HUES48 (cell line): Measurements from ENCODE around the gene TTC33.
"Not testable (repeated sequence)": the region's sequence is repeated elsewhere in the genome, so short reads cannot be mapped to it uniquely, and the experiment has no call there.

Experiments used
- H3K27ac ChIP-seq: one replicate; pipeline ENCODE4 v1.7.0; 2013; ENCODE audit warnings: low read depth, low read length, inconsistent platforms
- H3K27me3 ChIP-seq: 2 replicates; pipeline ENCODE4 v1.6.1; 2013; ENCODE audit warnings: mild to moderate bottlenecking, low read length; ENCODE audit not compliant: control insufficient read depth, insufficient read depth
- H3K36me3 ChIP-seq: 2 replicates; pipeline ENCODE4 v1.6.1; 2013; ENCODE audit warnings: low read length; ENCODE audit not compliant: control insufficient read depth, insufficient read depth
- H3K4me1 ChIP-seq: 2 replicates; pipeline ENCODE4 v1.6.1; 2013; ENCODE audit warnings: mild to moderate bottlenecking, low read length; ENCODE audit not compliant: control insufficient read depth, insufficient read depth
- H3K4me3 ChIP-seq: 2 replicates; pipeline ENCODE4 v1.5.1; 2013; ENCODE audit warnings: mild to moderate bottlenecking, low read depth, low read length
- H3K9ac ChIP-seq: 2 replicates; pipeline ENCODE4 v1.6.1; 2013; ENCODE audit warnings: mild to moderate bottlenecking, low read depth, low read length, moderate library complexity
- H3K9me3 ChIP-seq: 2 replicates; pipeline ENCODE4 v1.6.1; 2013; ENCODE audit warnings: low read length; ENCODE audit not compliant: control insufficient read depth, insufficient read depth

Gene TTC33

DNA sequence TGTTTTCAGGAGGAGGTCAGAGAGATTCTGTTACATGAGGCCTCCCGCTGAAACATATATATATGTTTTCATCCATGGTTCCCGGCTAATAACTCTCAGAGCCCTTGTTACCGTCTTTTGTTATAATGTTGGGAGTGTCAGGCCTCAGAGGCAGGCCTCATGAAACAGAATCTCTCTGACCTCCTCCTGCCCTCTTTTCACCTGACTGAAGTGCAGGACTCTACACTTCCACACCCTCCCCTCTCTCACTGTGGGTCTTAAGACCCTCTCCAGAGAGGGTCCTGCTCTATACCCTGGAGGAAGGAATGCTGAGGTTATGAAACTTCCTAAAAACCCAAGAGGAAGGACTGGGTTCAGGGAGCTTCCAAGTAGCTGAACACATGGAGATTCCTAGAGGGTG lies 104.6 kb downstream of the TTC33 start:
- Histone ChIP-seq H3K9me3 (no peaks in the 10 kb centered on the region), H3K4me3 (no peak overlapping the region), H3K36me3 (no peaks in the 10 kb centered on the region), H3K27me3 (no peaks in the 10 kb centered on the region), H3K4me1 (no peaks in the 10 kb centered on the region), H3K9ac (no peak overlapping the region), H3K27ac (no peak overlapping the region)

DNA sequence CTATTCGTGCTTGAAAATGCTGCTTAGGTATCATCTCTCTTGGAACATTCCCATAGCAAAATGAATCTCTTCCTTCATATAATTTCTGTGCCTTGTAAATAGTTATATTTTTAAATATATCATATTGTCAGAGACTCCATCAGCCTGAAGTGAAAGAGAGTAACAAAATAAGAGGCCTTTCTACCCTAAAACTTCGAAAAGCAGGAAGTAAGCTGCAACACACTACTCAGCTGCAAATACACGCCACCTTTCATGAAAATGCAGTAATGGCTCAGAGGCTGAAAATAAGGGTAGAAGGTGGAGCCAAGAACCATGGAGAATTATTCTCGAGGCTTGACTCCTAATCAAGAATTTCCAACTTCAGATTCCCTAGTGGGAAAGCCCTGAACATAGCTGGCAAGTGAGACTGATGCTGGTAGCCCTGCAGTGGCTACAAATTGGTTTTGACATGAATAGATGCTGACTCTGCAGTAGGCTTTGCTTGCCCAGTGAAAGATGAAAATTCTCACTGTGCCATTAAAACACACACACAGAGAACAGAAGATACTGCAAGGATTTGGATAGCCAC lies 106.2 kb downstream of the TTC33 start:
- Histone ChIP-seq H3K4me1 (no peaks in the 10 kb centered on the region), H3K36me3 (no peaks in the 10 kb centered on the region), H3K9me3 (no peaks in the 10 kb centered on the region), H3K4me3 (no peak overlapping the region), H3K27me3 (no peaks in the 10 kb centered on the region), H3K9ac (no peak overlapping the region), H3K27ac (no peak overlapping the region)

DNA sequence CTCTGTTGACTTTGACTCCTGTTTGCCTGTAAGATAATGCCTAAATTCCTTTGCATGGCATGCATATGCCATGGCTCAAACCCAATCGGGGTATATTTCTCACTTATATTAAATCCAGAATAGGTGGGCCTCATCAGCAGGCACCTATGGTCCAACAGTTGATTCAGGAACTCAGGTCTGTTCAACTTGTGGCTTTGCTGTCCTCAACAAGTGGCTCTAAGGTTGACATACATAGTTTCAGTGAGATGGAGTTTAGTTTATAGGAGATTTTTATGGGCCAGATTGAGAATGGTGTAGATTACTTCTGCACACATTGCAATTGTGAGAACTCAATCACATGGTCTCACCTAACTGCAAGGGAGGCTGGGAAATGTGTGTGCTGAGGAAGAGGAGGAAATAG lies 107.6 kb downstream of the TTC33 start:
- H3K36me3 ChIP-seq = no peaks in the 10 kb centered on the region
- no peak overlapping the region for H3K9ac ChIP-seq
- no peaks in the 10 kb centered on the region for H3K27me3 ChIP-seq
- H3K4me3 ChIP-seq = no peak overlapping the region
- no peaks in the 10 kb centered on the region for H3K4me1 ChIP-seq
- no peak overlapping the region for H3K27ac ChIP-seq
- H3K9me3 ChIP-seq = no peaks in the 10 kb centered on the region

DNA sequence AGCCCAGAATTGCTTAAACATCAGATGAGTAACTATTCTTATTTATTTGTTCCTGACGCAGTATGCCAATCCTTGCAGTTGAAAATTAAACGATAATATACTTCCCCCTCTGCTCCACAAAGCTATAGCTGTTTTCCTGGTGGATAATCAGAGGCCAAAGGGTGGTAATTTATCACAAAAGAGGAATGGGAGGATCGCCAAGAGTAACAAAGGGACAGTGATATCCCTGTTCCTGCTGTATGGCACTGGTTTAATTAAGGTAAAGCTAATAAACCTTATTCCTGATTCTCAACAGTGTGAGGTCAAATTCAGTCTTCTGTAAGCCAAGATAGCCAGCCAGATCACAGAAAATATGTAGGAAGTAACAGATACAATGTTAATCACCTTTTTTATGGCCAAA lies 109.5 kb downstream of the TTC33 start:
- Histone ChIP-seq H3K27me3 (no peaks in the 10 kb centered on the region), H3K27ac (no peak overlapping the region), H3K36me3 (no peaks in the 10 kb centered on the region), H3K4me3 (no peak overlapping the region), H3K9ac (no peak overlapping the region), H3K4me1 (no peaks in the 10 kb centered on the region), H3K9me3 (no peaks in the 10 kb centered on the region)

DNA sequence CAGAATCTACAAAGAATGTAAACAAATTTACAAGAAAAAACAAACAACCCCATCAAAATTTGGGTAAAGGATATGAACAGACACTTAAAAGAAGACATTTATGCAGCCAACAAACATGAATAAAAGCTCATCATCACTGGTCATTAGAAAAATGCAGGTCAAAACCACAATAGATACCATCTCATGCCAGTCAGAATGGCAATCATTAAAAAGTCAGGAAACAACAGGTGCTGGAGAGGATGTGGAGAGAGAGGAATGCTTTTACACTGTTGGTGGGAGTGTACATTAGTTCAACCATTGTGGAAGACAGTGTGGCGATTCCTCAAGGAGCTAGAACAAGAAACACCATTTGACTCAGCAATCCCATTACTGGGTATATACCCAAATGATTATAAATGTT lies 116.2 kb downstream of the TTC33 start:
- not testable (repeated sequence) for H3K9ac ChIP-seq, H3K9me3 ChIP-seq, H3K27me3 ChIP-seq, H3K36me3 ChIP-seq, H3K27ac ChIP-seq, H3K4me3 ChIP-seq, H3K4me1 ChIP-seq

DNA sequence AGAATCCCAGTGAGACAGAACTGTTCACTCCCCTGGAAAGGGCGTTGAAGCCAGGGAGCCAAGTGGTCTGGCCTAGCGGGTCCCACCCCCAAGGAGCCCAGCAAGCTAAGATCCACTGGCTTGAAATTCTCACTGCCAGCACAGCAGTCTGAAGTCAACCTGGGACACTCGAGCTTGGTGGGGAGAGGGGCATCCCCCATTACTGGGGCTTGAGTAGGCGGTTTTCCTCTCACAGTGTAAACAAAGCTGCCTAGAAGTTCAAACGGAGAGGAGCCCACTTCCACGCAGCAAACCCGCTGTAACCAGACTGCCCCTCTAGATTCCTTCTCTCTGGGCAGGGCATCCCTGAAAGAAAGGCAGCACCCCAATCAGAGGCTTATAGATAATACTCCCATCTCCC lies 121.2 kb downstream of the TTC33 start:
- Histone ChIP-seq H3K9ac (no peak overlapping the region), H3K36me3 (no peaks in the 10 kb centered on the region), H3K4me1 (no peaks in the 10 kb centered on the region), H3K9me3 (no peaks in the 10 kb centered on the region), H3K27ac (no peak overlapping the region), H3K4me3 (no peak overlapping the region), H3K27me3 (no peaks in the 10 kb centered on the region)

DNA sequence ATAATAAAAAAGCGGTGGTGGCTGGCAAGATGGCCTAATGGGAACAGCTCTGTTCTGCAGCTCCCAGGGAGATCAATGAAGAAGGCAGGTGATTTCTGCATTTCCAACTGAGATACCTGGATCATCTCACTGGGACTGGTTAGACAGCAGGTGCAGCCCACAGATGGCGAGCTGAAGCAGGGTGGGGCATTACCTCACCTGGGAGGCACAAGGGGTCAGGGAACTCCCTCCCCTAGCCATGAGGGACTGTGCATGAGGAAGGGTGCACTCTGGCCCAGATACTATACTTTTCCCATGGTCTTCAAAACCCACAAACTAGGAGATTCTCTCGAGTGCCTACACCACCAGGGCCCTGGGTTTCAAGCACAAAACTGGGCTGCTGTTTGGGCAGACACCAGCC lies 121.6 kb downstream of the TTC33 start:
- Histone ChIP-seq H3K4me3 (no peak overlapping the region), H3K4me1 (no peaks in the 10 kb centered on the region), H3K27me3 (no peaks in the 10 kb centered on the region), H3K9ac (no peak overlapping the region), H3K36me3 (no peaks in the 10 kb centered on the region), H3K27ac (no peak overlapping the region), H3K9me3 (no peaks in the 10 kb centered on the region)

DNA sequence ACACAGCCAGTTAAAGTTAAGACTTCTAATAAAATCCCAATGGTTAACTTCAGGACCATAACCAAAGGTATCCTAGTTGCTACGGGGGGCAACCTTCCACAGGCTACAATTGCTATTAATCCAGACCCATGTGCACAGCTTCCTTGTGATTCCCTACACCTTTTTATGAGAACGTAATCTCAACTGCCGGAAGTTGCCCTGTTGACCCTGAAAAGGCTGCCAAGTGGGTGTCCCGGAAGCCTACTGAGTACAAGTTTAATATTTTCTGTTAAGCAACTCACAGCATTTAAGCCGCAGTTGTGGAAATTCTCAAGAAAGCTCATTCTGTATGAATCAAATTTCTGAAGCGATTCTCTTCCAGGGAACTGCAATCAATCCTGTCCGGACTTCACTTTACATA lies 124.5 kb downstream of the TTC33 start:
- H3K36me3 ChIP-seq = no peaks in the 10 kb centered on the region
- no peaks in the 10 kb centered on the region for H3K9me3 ChIP-seq
- H3K9ac ChIP-seq = no peak overlapping the region
- no peak overlapping the region for H3K27ac ChIP-seq
- no peaks in the 10 kb centered on the region for H3K4me1 ChIP-seq
- H3K4me3 ChIP-seq = no peak overlapping the region
- no peaks in the 10 kb centered on the region for H3K27me3 ChIP-seq

DNA sequence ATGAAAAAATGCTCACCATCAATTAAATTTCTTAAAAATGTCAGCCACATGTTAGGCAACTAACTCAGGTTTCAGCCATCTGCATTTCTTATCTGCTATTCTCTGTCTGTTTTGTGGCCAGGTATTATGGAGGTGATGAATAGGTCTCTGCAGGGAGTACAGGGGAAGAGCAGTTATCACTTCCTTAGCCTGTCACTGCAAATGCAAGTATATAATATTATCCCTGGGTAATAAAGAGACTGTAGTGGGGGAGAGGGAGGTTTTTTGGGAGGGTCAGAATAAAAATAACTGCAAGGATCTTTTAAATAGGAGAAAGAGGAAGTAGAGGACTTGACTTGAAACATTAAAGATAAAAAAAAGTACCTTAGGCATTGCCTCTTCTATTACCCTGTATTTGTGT lies 125.6 kb downstream of the TTC33 start:
- H3K9me3 ChIP-seq = no peaks in the 10 kb centered on the region
- H3K36me3 ChIP-seq = no peaks in the 10 kb centered on the region
- no peak overlapping the region for H3K27ac ChIP-seq
- no peak overlapping the region for H3K9ac ChIP-seq
- no peak overlapping the region for H3K4me3 ChIP-seq
- H3K4me1 ChIP-seq = no peaks in the 10 kb centered on the region
- H3K27me3 ChIP-seq = no peaks in the 10 kb centered on the region

DNA sequence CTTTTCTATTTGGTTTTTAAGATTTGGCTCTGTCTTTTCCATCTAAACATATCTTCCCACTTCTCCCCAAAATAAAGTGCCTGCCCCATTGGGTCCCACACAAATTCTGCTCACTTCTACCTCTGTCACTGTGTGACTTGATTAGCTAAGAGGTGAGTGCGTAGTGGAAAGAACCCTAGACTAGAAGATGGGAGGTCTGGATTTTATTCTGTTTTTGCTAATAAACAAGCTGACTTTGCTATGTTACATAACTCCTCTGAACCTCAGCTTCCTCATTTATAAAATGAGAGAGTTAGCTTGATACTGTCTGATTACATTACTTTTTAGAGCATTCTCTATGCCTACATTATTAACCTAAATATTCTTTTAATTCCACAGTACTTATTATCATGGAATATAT lies 127.4 kb downstream of the TTC33 start:
- Histone ChIP-seq H3K9me3 (no peaks in the 10 kb centered on the region), H3K36me3 (no peaks in the 10 kb centered on the region), H3K27ac (no peak overlapping the region), H3K9ac (no peak overlapping the region), H3K4me1 (no peaks in the 10 kb centered on the region), H3K4me3 (no peak overlapping the region), H3K27me3 (no peaks in the 10 kb centered on the region)

DNA sequence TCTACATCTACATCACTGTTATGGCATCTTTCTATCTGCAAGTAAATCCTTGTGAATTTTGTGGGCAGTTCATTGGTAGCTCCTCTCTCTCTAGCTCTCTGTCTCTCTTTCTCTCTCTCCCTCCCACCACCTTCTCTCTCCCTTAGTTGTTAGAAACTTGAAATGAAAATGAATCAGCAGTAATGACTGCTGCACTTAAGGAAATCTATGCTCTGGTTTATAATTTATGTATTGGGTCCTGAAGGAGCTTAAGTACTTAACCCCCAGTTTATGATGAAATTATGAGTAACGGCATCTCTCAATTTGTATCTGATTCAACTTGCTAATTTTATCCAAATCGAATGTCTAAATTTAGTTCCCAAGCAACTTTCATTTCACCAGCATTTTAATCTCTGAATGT lies 128.1 kb downstream of the TTC33 start:
- no peak overlapping the region for H3K9ac ChIP-seq
- H3K36me3 ChIP-seq = no peaks in the 10 kb centered on the region
- H3K27me3 ChIP-seq = no peaks in the 10 kb centered on the region
- no peak overlapping the region for H3K27ac ChIP-seq
- no peaks in the 10 kb centered on the region for H3K9me3 ChIP-seq
- H3K4me1 ChIP-seq = no peaks in the 10 kb centered on the region
- H3K4me3 ChIP-seq = no peak overlapping the region

DNA sequence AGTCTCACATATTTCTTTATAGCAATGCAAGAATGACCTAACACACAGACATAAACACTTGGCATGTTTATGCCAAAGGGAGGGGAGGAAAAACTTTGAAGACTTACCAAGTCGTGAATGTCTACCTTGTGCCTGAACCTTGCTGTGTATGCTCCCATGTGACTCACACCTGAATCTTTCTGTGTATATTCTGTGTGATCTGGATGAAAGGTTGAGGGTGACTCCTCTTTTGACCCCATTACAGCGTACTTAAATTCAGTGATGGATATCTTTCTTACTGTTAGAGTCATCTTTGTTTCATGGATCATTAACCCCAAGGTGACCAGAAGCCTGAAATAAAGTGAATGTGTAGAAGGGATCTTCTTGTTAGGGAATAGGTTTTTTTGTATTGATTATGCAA lies 129.0 kb downstream of the TTC33 start:
- Histone ChIP-seq H3K36me3 (no peaks in the 10 kb centered on the region), H3K4me1 (no peaks in the 10 kb centered on the region), H3K9ac (no peak overlapping the region), H3K4me3 (no peak overlapping the region), H3K27me3 (no peaks in the 10 kb centered on the region), H3K9me3 (no peaks in the 10 kb centered on the region), H3K27ac (no peak overlapping the region)
